OCI-M1 (cell line): Measurements from ENCODE around the gene PPP1R1A.

Experiments
- DNase-seq: peaks from one replicate; lab custom pipeline; 2025; lab: John Stamatoyannopoulos, UW

The PPP1R1A gene, protein sequence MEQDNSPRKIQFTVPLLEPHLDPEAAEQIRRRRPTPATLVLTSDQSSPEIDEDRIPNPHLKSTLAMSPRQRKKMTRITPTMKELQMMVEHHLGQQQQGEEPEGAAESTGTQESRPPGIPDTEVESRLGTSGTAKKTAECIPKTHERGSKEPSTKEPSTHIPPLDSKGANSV

GRCh38 chr12:54588110-54588889 is at the start of gene PPP1R1A:
Gene PPP1R1A, minus strand, starts transcription at chr12:54588659. Its CDS starts 171 bp downstream, at chr12:54588488.
- DNase-seq, result no peak

- no peak for DNase-seq
Observed at GRCh38 chr12:54634795-54635194, 46.3 kb upstream of the PPP1R1A start, which contains the start of gene LACRT. Gene LACRT, minus strand, starts transcription at chr12:54634895. Its CDS starts 54 bp downstream, at chr12:54634841.

GRCh38 chr12:54631988-54632728 is 43.7 kb upstream of the PPP1R1A start:
- DNase-seq, result no peak

- no peak for DNase-seq
Observed at GRCh38 chr12:54631551-54631950, 43.1 kb upstream of the PPP1R1A start.

DNA sequence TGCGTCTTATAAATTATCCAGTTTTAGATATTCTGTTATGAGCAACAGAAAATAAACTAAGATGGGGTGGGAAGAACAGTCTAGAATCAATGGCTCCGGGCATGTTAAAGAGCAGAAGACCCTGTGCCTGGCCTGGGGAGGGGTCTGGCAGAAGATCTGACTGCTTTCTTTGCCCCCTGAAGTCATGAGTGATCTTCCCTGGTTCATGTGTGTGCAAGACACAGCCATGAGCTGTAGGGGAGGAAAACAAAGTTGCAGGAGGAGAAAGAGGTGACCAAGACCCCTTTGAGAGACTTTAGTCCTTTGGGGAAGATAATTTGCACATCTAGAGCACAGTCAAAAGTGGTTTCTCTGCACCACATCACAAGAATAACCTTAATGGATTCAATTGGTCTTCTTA is 41.5 kb upstream of the PPP1R1A start:
- DNase-seq, result no peak

DNA sequence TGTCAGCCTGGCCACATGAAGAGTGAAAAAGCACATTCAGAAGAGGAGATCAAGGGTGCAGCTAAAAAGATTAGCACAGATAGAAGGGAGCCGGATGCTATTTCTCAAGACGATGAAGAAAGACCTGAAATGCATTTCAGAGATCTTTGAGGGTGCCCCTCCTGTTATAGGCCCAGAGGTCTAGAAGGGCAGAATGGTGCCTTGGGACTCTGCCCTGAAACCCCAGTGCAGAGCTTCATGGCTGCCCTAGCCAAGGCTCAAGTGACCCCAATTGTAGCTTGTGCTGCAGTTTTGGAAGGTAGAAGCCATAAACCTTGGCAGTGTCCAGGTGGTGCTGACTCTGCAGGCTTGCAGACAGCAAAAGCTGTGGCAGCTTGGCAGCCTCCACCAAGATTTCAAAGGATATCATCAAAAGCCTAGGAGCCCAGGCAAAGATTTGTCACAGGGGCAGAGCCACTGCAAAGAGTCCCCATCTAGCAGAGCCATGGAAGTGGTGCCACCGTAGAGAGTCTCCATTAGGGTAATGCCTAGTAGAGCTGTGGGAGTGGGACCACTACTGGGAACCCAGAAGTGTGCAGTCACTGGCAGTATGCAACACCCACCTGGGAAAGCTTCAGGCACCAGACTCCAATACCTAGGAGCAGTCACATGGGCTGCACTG is 39.9 kb upstream of the PPP1R1A start:
- DNase-seq, result no peak

DNA sequence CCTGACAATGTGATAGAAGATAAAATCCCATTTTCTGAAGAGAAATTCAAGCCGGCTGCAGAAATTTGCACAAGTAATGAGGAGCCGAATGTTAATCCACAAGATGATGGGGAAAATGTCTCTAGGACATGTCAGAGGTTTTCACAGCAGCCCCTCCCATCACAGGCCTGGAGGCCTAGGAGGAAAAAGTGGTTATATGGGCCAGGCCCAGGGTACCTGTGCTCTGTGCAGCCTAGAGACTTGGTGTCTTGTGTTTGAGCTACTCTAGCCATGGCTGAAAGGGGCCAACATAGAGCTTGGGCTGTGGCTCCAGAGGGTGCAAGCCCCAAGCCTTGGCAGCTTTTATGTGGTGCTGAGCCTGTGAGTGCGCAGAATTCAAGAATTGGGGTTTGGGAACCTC is 38.8 kb upstream of the PPP1R1A start:
- no peak for DNase-seq

GRCh38 chr12:54625598-54625997 is 37.1 kb upstream of the PPP1R1A start:
- no peak for DNase-seq

DNA sequence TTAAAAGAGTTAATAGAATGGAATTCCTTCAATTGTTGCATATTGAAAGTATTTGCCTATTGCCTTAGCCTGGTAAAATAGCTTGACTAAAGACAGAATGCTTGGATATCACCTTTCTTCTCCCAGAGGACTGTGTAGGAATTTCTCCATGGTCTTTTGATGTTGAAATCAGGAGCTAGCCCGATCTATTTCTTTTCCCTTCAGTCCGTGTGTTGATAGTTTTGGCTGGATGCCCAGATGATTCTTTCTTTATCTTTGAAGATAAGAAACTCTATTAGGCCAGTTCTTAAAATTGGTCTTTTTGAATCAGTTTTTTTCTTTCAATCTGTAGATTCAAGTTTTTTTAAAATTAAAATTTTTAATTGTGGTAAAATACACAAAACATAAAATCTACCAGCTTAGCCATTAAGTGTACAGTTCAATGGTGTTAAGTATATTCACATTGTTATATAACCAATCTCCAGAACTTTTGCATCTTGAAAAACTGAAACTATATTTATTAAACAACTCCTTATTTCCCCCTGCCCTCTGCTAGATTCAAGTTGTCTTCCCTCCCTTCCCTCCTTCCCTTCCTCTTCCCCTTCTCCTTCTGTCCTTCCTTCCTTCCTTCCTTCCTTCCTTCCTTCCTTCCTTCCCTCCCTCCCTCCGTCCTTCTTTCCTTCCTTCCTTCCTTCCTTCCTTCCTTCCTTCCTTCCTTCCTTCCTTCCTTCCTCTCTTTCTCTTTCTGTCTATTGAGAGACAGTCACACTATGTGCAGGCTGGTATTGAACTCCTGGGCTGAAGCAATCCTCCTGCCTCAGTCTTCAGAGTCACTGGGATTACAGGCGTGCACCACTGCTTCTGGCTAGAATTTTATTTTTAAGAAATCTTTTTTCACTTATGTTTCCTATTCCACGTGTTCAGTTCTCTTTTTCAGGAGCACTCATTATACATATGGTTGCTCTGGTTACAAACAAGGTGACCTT is 36.1 kb upstream of the PPP1R1A start:
- DNase-seq, result no peak

DNA sequence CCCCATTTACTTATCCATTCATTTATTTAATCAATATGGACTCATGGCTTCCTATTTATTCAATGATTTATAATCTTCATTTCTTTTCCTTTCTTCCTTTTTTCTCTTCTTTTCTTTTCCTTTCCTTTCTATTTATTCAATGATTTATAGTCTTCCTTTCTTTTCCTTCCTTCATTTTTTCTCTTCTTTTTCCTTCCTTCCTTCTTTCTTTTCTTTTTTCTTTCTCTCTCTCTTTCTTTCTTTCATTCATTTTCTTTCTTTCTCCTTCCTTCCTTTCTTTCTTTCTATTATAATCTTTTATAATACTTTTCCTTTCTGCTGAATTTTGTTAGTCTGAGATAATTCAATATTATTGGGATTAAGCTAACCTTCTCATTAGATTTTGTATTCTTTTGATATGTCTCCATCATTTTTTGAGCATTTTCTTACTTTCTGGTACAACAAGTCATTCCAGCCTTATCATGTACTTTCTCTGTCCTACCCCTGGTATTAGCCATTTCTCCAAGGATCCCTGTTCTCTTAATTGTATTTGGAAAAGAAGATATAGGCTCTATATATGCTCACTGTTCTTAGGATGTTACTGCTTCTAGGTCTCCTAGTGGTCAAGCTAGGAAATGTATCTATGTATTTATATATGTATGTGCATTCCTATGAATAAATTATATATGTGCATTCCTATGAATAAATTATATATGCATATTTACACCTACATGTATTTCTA is 34.2 kb upstream of the PPP1R1A start:
- DNase-seq, result peak; percentile 8

GRCh38 chr12:54616933-54617680 is 28.6 kb upstream of the PPP1R1A start:
- peak; percentile 53 for DNase-seq

- DNase-seq, result no peak
Observed at GRCh38 chr12:54612225-54612750, 23.8 kb upstream of the PPP1R1A start.

DNA sequence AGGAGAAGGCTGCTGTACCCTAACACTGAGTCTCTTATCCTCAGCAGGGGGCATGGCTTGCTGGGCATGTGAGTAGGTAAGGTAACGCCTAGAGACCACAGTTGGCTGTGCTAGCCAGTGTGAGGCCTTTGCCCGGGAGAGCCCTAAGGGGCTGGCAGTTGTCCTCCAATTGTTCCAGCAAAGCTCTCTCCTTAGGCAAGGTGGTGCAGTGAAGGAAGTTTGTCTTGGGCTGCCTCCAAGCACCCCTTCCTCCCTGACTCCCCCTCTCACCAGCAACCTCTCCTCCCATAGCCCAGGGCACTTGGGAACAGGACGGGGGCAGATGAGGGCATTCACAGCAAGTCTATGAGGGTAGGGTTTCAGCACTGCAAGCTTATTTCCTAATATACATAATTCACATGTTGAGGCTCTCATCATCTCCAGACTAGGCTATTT is 23.3 kb upstream of the PPP1R1A start:
- no peak for DNase-seq

DNA sequence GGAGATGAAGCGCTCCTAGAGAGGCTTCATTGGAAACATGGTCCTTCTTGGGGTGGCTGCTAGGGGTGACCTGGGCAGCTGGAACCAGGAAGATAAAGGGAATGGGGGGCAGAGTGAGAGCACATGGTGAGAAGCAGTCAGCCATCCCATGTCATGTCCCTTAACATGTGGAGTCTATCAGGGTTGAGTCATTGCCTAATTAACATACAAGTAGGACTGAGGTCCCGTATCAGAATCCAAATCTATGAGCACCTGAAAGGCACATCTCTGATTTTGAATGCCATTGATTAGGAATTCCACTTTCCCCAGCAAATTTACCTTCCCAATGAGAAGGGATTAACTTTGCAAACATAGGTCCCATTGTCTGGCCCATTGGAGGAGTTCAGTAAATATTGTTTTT is 20.3 kb upstream of the PPP1R1A start:
- no peak for DNase-seq

DNA sequence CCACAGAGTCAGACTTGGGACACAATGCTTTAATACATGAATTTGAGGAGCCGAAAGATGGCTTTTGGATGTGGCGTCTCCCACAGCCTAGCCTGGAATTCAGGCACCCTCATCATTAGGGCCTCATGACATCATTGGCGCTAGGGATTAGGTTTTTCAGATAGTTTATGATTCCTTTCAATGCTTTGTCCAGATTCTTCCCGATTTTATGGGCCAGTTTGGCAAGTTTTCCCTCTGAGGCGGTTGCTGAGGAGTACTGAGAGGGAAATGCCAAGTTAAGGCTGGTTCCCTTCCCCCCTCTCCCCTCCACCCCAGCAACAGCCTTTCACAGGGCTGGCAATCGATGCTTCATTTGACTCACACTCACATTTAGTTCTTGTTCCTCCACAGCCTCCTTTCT is 19.7 kb upstream of the PPP1R1A start:
- DNase-seq, result no peak

DNA sequence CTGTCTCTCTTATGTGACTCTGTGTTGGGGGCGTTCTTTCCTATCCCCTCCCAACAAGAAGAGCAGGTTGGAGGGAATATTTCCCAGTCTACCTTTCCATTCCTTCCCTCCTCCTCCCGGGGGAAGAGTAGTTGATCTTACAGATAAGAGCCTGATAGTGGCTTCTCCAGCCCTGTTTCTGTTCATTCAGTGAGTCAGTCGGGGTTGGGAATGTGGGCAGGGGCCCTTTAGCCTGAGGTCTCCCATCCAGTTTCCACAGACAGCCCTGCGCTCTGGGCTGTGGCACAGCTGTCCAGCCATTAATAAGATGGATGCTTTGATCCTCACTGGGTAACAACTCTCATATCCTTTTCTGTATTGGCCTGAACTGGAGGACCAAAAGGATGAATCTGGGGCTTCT is 18.1 kb upstream of the PPP1R1A start:
- DNase-seq, result no peak

GRCh38 chr12:54605138-54605970 is 16.9 kb upstream of the PPP1R1A start:
- no peak for DNase-seq

GRCh38 chr12:54604436-54604835 is 16.0 kb upstream of the PPP1R1A start:
- DNase-seq, result no peak

DNA sequence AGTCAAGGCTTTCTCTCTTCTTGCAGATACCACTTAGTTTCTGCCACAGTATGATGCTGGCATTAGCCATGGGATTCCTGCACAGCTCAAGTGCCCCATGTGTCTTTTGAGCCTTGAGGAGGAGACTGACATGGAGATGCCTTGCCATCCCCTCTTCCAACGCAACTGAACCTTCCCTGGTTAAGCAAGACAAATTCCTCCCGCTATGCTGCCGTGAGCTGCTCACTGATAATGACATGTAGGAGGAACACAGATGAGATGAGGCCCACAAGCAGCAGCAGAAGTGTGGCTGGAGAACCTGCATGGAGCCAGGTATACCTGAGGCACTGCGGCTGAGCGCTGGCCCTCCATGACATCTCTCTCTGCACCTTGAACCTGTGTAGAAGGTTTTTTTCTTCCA is 15.4 kb upstream of the PPP1R1A start:
- DNase-seq, result no peak
